ENCODE data around the gene KPNB1. TPM values are rescaled to one million over a fixed set of nuclear protein-coding genes. Genes with fewer than 3 reads are reported as not detected.

Gene KPNB1
- polyA plus RNA-seq, 2 of the 4 experiments (the other 2 are of a cell fraction): 315 to 358 TPM

DNA sequence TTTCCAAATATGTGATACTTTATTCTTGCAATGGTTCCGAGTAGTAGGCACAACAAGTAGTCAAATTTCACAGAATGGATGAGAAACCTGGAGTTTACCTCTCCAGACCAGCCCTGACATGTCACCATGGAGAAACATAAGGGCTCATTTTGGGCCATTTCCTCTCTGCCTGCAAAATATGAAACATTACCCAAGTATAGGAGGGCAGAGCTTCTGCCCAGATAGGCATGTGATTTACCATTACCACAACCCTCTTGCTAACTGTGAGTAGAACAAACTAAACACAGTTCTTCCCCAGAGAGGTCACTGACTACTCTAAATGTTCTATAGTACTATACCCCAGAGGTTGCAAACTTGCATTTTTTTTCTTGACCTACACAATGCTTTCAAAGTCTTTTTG lies 15.7 kb upstream of the KPNB1 start:
- H3K4me1 ChIP-seq: no peaks in the 10 kb centered on the region
- TF ChIP-seq, protein P1, sequence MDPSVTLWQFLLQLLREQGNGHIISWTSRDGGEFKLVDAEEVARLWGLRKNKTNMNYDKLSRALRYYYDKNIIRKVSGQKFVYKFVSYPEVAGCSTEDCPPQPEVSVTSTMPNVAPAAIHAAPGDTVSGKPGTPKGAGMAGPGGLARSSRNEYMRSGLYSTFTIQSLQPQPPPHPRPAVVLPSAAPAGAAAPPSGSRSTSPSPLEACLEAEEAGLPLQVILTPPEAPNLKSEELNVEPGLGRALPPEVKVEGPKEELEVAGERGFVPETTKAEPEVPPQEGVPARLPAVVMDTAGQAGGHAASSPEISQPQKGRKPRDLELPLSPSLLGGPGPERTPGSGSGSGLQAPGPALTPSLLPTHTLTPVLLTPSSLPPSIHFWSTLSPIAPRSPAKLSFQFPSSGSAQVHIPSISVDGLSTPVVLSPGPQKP (IDR thresholded peaks at IDR 0.05; ENCODE audit: low read depth, low read length): no peak
- TF ChIP-seq KDM1A (IDR thresholded peaks at IDR 0.05; ENCODE audit: low read depth) (no peak), CBX2 (IDR thresholded peaks at IDR 0.05; ENCODE audit: borderline replicate concordance, low read depth) (no peak), MYC (IDR thresholded peaks at IDR 0.05; ENCODE audit: borderline replicate concordance, low read length) (no peak), RFX5 (IDR thresholded peaks at IDR 0.05) (no peak), MAZ (IDR thresholded peaks at IDR 0.05; ENCODE audit: borderline replicate concordance, low read depth, low read length) (no peak)
- TF ChIP-seq, protein P2, sequence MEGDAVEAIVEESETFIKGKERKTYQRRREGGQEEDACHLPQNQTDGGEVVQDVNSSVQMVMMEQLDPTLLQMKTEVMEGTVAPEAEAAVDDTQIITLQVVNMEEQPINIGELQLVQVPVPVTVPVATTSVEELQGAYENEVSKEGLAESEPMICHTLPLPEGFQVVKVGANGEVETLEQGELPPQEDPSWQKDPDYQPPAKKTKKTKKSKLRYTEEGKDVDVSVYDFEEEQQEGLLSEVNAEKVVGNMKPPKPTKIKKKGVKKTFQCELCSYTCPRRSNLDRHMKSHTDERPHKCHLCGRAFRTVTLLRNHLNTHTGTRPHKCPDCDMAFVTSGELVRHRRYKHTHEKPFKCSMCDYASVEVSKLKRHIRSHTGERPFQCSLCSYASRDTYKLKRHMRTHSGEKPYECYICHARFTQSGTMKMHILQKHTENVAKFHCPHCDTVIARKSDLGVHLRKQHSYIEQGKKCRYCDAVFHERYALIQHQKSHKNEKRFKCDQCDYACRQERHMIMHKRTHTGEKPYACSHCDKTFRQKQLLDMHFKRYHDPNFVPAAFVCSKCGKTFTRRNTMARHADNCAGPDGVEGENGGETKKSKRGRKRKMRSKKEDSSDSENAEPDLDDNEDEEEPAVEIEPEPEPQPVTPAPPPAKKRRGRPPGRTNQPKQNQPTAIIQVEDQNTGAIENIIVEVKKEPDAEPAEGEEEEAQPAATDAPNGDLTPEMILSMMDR (IDR thresholded peaks at IDR 0.05): no peak
- no peak overlapping the region for H3K4me3 ChIP-seq
- H3K27ac ChIP-seq: no peak overlapping the region
- no peak for FAIRE-seq
- no peak for DNase-seq (ENCODE audit: low read depth in 1 of 2, low spot score in 1 of 2)
- H3K9me3 ChIP-seq: no peaks in the 10 kb centered on the region
- ChIA-PET POLR2A (interaction anchor here (1.8 kb wide), 1 partner anchor 15 kb away, joined by 4 read pairs; the partner anchor contains the start of gene KPNB1), CTCF (interaction anchor here (0.9 to 2.5 kb wide), 6 partner anchors 8 to 36 kb away, joined by 3 to 17 read pairs (median 4); partner anchors contain the start of gene KPNB1)
- no peak for ATAC-seq
- WGBS (ENCODE audit: missing lambda C conversion rate): 87% methylated on average over 1 of the region's 1 CpG
- H3K4me2 ChIP-seq: no peak overlapping the region

- Histone ChIP-seq H3K27ac (no peak overlapping the region), H3K9me3 (no peaks in the 10 kb centered on the region), H3K4me3 (no peak overlapping the region), H3K4me1 (no peaks in the 10 kb centered on the region), H3K4me2 (no peak overlapping the region)
- ATAC-seq (no peak), FAIRE-seq (no peak), DNase-seq (ENCODE audit: low read depth in 1 of 2, low spot score in 1 of 2) (no peak)
- POLR2A ChIA-PET: no interaction called here
- 90% methylated on average over 3 of the region's 3 CpGs for WGBS (ENCODE audit: missing lambda C conversion rate)
- CTCF ChIA-PET: interaction anchor here (0.8 to 2.3 kb wide), 5 partner anchors 9 to 155 kb away, joined by 3 to 17 read pairs (median 4); partner anchors contain the start of gene KPNB1
- TF ChIP-seq HEYL (CRISPR knock-in tag; IDR thresholded peaks at IDR 0.05) (no peak), PHF8 (IDR thresholded peaks at IDR 0.05; ENCODE audit: borderline replicate concordance, low read depth) (no peak), EHF (CRISPR knock-in tag; IDR thresholded peaks at IDR 0.05) (no peak), JUN (IDR thresholded peaks at IDR 0.05) (no peak), CBX2 (IDR thresholded peaks at IDR 0.05; ENCODE audit: borderline replicate concordance, low read depth) (no peak), RARB (CRISPR knock-in tag; IDR thresholded peaks at IDR 0.05) (no peak), CEBPB (IDR thresholded peaks at IDR 0.05) (no peak)
- TF ChIP-seq, protein P2 (IDR thresholded peaks at IDR 0.05): no peak
- TF ChIP-seq, protein P3, sequence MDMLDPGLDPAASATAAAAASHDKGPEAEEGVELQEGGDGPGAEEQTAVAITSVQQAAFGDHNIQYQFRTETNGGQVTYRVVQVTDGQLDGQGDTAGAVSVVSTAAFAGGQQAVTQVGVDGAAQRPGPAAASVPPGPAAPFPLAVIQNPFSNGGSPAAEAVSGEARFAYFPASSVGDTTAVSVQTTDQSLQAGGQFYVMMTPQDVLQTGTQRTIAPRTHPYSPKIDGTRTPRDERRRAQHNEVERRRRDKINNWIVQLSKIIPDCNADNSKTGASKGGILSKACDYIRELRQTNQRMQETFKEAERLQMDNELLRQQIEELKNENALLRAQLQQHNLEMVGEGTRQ (IDR thresholded peaks at IDR 0.05): no peak
Measured at GRCh38 chr17:47634870-47635269, 14.8 kb upstream of the KPNB1 start.

DNA sequence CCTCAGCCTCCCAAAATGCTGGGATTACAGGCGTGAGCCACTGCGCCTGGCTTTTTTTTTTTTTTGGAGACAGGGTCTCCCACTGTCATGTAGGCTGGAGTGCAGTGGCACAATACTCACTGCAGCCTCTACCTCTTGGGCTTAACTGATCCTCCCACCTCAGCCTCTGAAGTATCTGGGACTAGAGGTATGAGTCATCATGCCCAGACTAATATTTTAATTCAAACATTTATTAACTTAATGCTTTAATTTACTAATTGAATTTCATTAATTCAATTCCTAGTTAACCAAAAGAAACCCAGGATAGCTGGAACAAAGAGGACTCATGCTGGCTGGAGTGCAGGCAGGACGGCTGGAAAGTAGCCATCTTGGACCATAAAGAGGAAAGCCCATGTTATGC lies 14.0 kb upstream of the KPNB1 start:
- CTCF ChIA-PET: interaction anchor here (2.3 kb wide), 1 partner anchor 20 kb away, joined by 17 read pairs; no protein-coding TSS in a partner anchor
- POLR2A ChIA-PET: no interaction called here
- no peaks in the 10 kb centered on the region for H3K9me3 ChIP-seq
- WGBS (ENCODE audit: missing lambda C conversion rate): 93% methylated on average over 3 of the region's 3 CpGs
- H3K4me2 ChIP-seq: no peak overlapping the region
- H3K4me1 ChIP-seq: no peaks in the 10 kb centered on the region
- ATAC-seq (no peak), DNase-seq (ENCODE audit: low read depth in 1 of 2, low spot score in 1 of 2) (no peak), FAIRE-seq (no peak)
- TF ChIP-seq FOSL2 (IDR thresholded peaks at IDR 0.05): no peak
- TF ChIP-seq FOSL2 (CRISPR knock-in tag; IDR thresholded peaks at IDR 0.05): peak; percentile 66; the same call in 1 of the 2 replicates
- no peak for TF ChIP-seq HOXB13 (CRISPR knock-in tag; IDR thresholded peaks at IDR 0.05; ENCODE audit: low read depth)
- no peak overlapping the region for H3K4me3 ChIP-seq
- H3K27ac ChIP-seq: no peak overlapping the region

Data from A549 (cell line).